CD4-positive, alpha-beta T cell treated with Interleukin-4 for 4 hours (primary cell): ENCODE measurements around the gene IRAK2.
A peak's percentile ranks its signal among the peaks of the same experiment; 100 is the strongest.
"Not testable (repeated sequence)": the region's sequence is repeated elsewhere in the genome, so short reads cannot be mapped to it uniquely, and the experiment has no call there.

Experiments
- DNase-seq: peaks from one replicate; pipeline ENCODE4 v3.0.0-alpha.2; 2020

IRAK2 gene

GRCh38 chr3:10162185-10162584 is 2.5 kb upstream of the IRAK2 start:
- DNase-seq: no peak

- not testable (repeated sequence) for DNase-seq
These were observed 546 bp upstream of the IRAK2 start for GRCh38 chr3:10164201-10164545.

GRCh38 chr3:10166213-10166604 is 1.5 kb downstream of the IRAK2 start:
- DNase-seq: no peak

GRCh38 chr3:10169000-10169496 is 4.3 kb downstream of the IRAK2 start:
- no peak for DNase-seq

GRCh38 chr3:10170915-10171478 is 6.3 kb downstream of the IRAK2 start:
- DNase-seq: no peak

- DNase-seq: no peak
These were observed 8.6 kb downstream of the IRAK2 start for GRCh38 chr3:10173095-10173925.

GRCh38 chr3:10173926-10174435 is 9.3 kb downstream of the IRAK2 start:
- peak; percentile 21 for DNase-seq

- not testable (repeated sequence) for DNase-seq
These were observed 10.6 kb downstream of the IRAK2 start for GRCh38 chr3:10175334-10175733.

- DNase-seq: not testable (repeated sequence)
These were observed 11.4 kb downstream of the IRAK2 start for GRCh38 chr3:10176150-10176549.

GRCh38 chr3:10177737-10178136 is 13.0 kb downstream of the IRAK2 start:
- no peak for DNase-seq

- DNase-seq: no peak
These were observed 14.2 kb downstream of the IRAK2 start for GRCh38 chr3:10178892-10179291.

- no peak for DNase-seq
These were observed 15.6 kb downstream of the IRAK2 start for GRCh38 chr3:10180289-10180688.

GRCh38 chr3:10180738-10181295 is 16.1 kb downstream of the IRAK2 start:
- DNase-seq: no peak

GRCh38 chr3:10182950-10183349 is 18.2 kb downstream of the IRAK2 start:
- no peak for DNase-seq

GRCh38 chr3:10184250-10184649 is 19.5 kb downstream of the IRAK2 start:
- DNase-seq: no peak

- DNase-seq: peak; percentile 46
These were observed 21.4 kb downstream of the IRAK2 start for GRCh38 chr3:10185804-10186762.

- DNase-seq: no peak
These were observed 22.7 kb downstream of the IRAK2 start for GRCh38 chr3:10187290-10187876.

GRCh38 chr3:10187944-10188343 is 23.2 kb downstream of the IRAK2 start:
- no peak for DNase-seq

- no peak for DNase-seq
These were observed 24.3 kb downstream of the IRAK2 start for GRCh38 chr3:10188804-10189556.

- DNase-seq: peak; percentile 44
These were observed 25.0 kb downstream of the IRAK2 start for GRCh38 chr3:10189557-10190354.
